Right lobe of liver (tissue), 4 donors: Measurements from ENCODE around the gene PKIG.

Source experiments
- CTCF ChIP-seq, 4 donors: fragments of 200-600 bp in 3 of 4; fragments of 450-650 bp in 1 of 4; IDR thresholded peaks; one replicate each; pipeline versions ENCODE4 v1.5.1 to v1.8.0; 2016 to 2022; ENCODE audit warnings: antibody characterized with exemption in 4 of 4, mild to moderate bottlenecking in 2 of 4
- POLR2A ChIP-seq: fragments of 450-650 bp; IDR thresholded peaks from one replicate; pipeline ENCODE4 v1.6.1; 2017; ENCODE audit warnings: antibody characterized with exemption, mild to moderate bottlenecking
- donor health status: DM: no; HTN: no; CAD: no.
- donor health status: DM: no; HTN: no; CAD: no.
- donor health status: DM: no; HTN: yes; CAD: no.

- TF ChIP-seq POLR2A (no peak), CTCF (IDR thresholded peaks at IDR 0.05) (no peak)
Observed at GRCh38 chr20:44629017-44629385, 46.6 kb downstream of the PKIG start.
